ENCODE measurements around the gene FLACC1.

DNA sequence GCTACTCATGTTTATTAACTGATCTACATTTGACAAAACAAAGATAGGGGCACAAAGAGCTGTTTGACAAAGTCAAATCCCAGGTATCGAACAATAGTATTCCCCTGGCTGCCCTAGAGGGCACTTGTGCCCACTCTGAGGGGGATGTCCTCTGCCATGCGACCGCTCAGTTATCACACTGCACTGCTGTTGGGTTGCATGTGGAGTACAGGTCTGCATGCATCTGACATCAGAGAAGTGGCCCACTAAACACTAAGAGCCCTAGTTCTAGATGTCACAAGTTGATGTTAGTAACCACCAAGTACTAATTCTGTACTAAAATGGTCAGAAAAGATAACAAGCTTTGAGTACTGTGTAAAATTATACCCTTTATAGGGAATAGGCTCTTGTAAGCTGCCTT, 20.1 kb upstream of the FLACC1 start:
- TF ChIP-seq YY1 (IDR thresholded peaks at IDR 0.05; ENCODE audit: insufficient read depth, insufficient read length), result no peak
- no peak for TF ChIP-seq ZNF274 (IDR thresholded peaks at IDR 0.05; ENCODE audit: low read depth, low read length)
- TF ChIP-seq SUZ12 (IDR thresholded peaks at IDR 0.05; ENCODE audit: extremely low read depth, insufficient read depth, insufficient read length), result no peak

Data from NT2/D1 (cell line).